Left ventricle myocardium inferior (tissue), 1 donor: ENCODE results near the gene GTF3C1. TPM values are rescaled to one million over a fixed set of nuclear protein-coding genes. Genes with fewer than 3 reads are reported as not detected.

Experiments used
- DNase-seq: peaks from one replicate; pipeline ENCODE4 v3.0.0-alpha.2; 2020
- H3K27ac ChIP-seq: fragments of 200-600 bp; replicated peaks from 2 replicates; pipeline ENCODE4 v1.8.0; 2021
- H3K27me3 ChIP-seq: fragments of 200-600 bp; 2 replicates; pipeline ENCODE4 v1.8.0; 2021; ENCODE audit warnings: low read depth
- H3K36me3 ChIP-seq: fragments of 200-600 bp; 2 replicates; pipeline ENCODE4 v1.8.0; 2021
- H3K4me1 ChIP-seq: fragments of 200-600 bp; 2 replicates; pipeline ENCODE4 v1.8.0; 2021
- H3K4me3 ChIP-seq: fragments of 200-600 bp; 2 replicates; pipeline ENCODE4 v1.8.0; 2021; ENCODE audit warnings: mild to moderate bottlenecking, moderate library complexity
- H3K9me3 ChIP-seq: fragments of 200-600 bp; replicated peaks from 2 replicates; pipeline ENCODE4 v1.8.0; 2021
- intact Hi-C: fragments of 100-400 bp; cut with micrococcal nuclease; formaldehyde crosslinking; loops from one replicate; pipeline ENCODE4 v1.11.0; 2022
- total RNA-seq: library from RNA; stranded (reverse); fragmentation: NEBNext Ultra II Directional; extraction: Animal tissue kit (Norgen Biotek cat#: 25700); gene quantifications from one replicate; pipeline ENCODE4 v1.2.1, GENCODE V29; 2021
- TF ChIP-seq, protein P1 (sequence below): fragments of 200-600 bp; IDR thresholded peaks from 2 replicates; pipeline ENCODE4 v1.8.0; 2021; ENCODE audit warnings: antibody characterized with exemption, mild to moderate bottlenecking, borderline replicate concordance
- donor health status: DM: no; HTN: yes; CAD: no; lungs with severe emphysema.

Gene GTF3C1
- total RNA-seq, 1 donor from 2014 or later: 46.9 TPM

DNA sequence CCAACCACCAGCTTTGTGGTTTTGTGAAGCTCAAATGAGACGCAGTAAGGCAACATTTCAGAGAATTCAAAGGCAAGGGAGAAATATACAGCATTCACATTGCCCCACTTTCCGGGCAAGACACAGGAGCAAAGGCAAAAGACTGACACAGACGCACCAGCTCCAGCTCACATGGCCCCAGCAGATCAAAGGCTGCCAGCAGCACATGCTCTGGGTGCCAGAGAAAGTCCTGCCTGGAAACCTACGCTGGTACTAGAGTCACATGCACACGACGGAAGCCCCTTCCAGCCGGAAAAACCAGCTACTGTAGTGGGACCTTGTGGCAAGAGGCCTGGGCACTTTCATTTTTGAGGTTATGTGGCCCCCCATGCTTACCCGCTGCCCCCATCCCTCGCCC is 50.1 kb downstream of the GTF3C1 start:
- H3K27ac ChIP-seq: peak overlapping the region; percentile 81
- peaks cover 100% of the 10 kb centered on the region for H3K36me3 ChIP-seq
- no peaks in the 10 kb centered on the region for H3K27me3 ChIP-seq
- TF ChIP-seq, protein P1, sequence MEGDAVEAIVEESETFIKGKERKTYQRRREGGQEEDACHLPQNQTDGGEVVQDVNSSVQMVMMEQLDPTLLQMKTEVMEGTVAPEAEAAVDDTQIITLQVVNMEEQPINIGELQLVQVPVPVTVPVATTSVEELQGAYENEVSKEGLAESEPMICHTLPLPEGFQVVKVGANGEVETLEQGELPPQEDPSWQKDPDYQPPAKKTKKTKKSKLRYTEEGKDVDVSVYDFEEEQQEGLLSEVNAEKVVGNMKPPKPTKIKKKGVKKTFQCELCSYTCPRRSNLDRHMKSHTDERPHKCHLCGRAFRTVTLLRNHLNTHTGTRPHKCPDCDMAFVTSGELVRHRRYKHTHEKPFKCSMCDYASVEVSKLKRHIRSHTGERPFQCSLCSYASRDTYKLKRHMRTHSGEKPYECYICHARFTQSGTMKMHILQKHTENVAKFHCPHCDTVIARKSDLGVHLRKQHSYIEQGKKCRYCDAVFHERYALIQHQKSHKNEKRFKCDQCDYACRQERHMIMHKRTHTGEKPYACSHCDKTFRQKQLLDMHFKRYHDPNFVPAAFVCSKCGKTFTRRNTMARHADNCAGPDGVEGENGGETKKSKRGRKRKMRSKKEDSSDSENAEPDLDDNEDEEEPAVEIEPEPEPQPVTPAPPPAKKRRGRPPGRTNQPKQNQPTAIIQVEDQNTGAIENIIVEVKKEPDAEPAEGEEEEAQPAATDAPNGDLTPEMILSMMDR: no peak
- H3K4me3 ChIP-seq: no peak overlapping the region
- DNase-seq: peak; percentile 38
- no peaks in the 10 kb centered on the region for H3K9me3 ChIP-seq
- intact Hi-C loops: no loop called here
- peaks cover 26% of the 10 kb centered on the region for H3K4me1 ChIP-seq

DNA sequence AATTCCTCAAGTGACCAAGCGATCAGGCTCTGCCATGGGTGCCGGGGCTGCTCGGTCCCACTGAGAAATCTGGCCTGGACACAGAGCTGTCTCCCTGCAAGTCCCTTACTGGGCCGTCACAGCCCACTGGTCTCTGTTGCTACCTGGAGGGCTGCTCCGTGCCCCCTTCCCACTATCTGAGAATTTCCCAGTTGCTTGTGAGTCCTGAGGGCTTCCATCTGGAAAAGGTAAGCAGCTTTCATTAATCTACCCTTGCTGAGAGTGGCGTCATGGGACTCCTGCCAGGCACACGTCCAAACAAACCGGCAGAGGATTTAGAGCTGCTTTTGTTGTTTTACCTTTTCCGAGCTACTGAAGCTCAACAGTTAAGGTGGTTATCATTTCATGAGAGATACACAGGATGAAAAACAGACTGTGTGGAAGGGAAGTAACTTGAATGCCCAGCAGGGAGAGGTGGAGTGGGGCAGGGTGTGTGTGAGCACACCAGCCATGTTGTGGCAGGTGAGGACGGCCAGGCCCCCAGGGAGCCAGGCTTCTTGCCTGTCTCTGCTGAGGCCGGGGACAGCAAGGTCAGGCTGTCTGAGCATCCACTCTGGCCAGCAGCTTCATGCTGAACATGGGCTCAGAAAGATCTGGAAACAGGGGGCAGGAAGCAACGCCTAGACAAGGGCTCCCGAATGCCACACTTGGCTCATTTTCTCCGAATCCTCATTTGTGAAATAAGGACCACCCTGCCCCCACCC is 50.6 kb downstream of the GTF3C1 start:
- TF ChIP-seq, protein P1: no peak
- Histone ChIP-seq H3K4me3 (no peak overlapping the region), H3K4me1 (peaks cover 21% of the 10 kb centered on the region), H3K27ac (peak overlapping the region; percentile 81), H3K36me3 (peaks cover 100% of the 10 kb centered on the region), H3K9me3 (no peaks in the 10 kb centered on the region), H3K27me3 (no peaks in the 10 kb centered on the region)
- intact Hi-C loops: no loop called here
- no peak for DNase-seq

DNA sequence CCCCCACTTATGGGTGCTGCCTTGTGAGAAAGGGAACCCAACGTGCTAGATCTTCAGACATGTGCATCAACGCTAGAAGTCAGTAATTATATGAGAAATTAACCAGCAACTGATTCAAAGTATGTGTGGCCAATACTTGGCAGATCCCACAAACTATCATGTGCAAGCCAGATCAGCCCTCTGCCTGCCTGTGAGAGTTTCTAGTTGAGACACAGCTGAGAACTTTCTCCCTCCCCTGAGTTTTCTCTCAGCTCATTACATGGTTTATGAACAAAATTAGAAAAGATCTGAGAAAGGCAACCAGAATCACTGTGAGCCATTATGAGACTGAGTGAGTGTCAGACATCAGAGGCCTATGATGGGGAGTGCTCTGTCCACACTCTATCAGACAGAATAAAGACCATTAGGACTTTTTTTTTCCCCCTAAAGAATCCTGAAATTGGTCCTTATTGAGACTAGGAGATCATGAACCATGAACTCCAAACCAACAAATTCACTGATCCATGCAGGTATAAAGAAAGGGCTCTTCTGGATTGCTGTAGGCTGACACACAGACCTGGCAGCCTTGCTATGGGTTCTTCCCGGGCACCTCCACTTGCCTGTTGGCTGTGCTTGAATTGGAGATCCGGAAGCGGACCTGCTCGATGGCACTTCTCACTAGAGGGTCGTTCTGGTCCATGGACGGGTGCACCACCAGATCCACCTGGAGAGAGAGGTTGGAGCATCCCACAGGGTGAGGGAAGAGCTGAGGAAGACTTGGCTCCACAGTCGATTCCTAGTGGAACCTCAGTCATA is 51.5 kb downstream of the GTF3C1 start:
- TF ChIP-seq, protein P1: no peak
- intact Hi-C loops: no loop called here

DNA sequence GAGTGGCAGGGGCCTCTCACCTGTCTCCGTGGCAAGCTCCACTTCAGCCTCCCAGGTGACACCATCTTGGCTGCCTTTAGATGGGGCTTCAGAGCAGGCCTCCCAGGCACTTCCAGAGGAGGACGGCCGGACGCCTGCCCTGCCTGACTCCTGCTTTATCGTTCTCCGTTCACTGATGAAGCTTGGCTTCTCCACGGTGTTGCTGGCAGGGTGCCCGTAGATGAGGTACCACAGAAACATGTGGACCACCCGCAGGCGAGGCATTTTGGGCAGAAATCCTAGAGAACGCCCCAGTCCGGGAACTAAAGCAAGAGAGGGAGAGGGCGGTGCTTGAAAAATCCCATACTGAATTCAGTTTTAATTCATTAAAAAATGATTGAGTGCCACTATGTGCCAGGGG is 54.5 kb downstream of the GTF3C1 start:
- Histone ChIP-seq H3K4me3 (no peak overlapping the region), H3K4me1 (peaks cover 37% of the 10 kb centered on the region), H3K27ac (no peak overlapping the region), H3K27me3 (no peaks in the 10 kb centered on the region), H3K36me3 (peaks cover 100% of the 10 kb centered on the region), H3K9me3 (no peaks in the 10 kb centered on the region)
- DNase-seq: no peak
- intact Hi-C loops: no loop called here
- TF ChIP-seq, protein P1: no peak

More for the DNA sequence above, 51.5 kb downstream of the GTF3C1 start:
- DNase-seq: no peak
- Histone ChIP-seq H3K27ac (peak overlapping the region; percentile 81), H3K4me1 (peaks cover 23% of the 10 kb centered on the region), H3K9me3 (no peaks in the 10 kb centered on the region), H3K27me3 (no peaks in the 10 kb centered on the region), H3K36me3 (peaks cover 100% of the 10 kb centered on the region), H3K4me3 (no peak overlapping the region)

DNA sequence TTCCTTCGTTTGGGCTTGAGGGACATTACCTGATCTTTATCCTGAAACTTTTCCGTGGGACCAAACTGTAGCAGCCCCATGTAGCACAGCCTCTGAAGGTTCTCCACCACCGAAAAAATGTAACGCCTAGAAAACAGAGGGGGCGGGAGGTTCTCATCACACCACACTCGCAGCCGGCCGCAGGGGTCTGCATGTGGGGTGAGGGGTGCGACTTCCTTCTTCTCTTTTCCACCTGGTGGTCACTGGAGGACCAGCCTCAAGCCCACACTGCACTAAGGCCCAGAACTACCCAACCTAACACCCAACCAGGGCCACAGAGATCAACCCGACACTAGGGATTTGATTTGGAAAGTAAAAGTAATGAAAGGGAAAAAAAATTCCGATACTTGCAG is 57.1 kb downstream of the GTF3C1 start:
- Histone ChIP-seq H3K4me3 (no peak overlapping the region), H3K4me1 (peaks cover 16% of the 10 kb centered on the region), H3K9me3 (no peaks in the 10 kb centered on the region), H3K27me3 (no peaks in the 10 kb centered on the region), H3K36me3 (peaks cover 100% of the 10 kb centered on the region), H3K27ac (peak overlapping the region; percentile 81)
- intact Hi-C loops: no loop called here
- DNase-seq: no peak
- TF ChIP-seq, protein P1: no peak
